ENCODE data around the gene TNFRSF4. TPM values are rescaled to one million over a fixed set of nuclear protein-coding genes. Genes with fewer than 3 reads are reported as not detected.

The TNFRSF4 gene
- total and polyA plus RNA-seq, 2 of the 13 experiments (the other 11 are each of a cell fraction or from before 2014, with no cell fraction given): not detected

DNA sequence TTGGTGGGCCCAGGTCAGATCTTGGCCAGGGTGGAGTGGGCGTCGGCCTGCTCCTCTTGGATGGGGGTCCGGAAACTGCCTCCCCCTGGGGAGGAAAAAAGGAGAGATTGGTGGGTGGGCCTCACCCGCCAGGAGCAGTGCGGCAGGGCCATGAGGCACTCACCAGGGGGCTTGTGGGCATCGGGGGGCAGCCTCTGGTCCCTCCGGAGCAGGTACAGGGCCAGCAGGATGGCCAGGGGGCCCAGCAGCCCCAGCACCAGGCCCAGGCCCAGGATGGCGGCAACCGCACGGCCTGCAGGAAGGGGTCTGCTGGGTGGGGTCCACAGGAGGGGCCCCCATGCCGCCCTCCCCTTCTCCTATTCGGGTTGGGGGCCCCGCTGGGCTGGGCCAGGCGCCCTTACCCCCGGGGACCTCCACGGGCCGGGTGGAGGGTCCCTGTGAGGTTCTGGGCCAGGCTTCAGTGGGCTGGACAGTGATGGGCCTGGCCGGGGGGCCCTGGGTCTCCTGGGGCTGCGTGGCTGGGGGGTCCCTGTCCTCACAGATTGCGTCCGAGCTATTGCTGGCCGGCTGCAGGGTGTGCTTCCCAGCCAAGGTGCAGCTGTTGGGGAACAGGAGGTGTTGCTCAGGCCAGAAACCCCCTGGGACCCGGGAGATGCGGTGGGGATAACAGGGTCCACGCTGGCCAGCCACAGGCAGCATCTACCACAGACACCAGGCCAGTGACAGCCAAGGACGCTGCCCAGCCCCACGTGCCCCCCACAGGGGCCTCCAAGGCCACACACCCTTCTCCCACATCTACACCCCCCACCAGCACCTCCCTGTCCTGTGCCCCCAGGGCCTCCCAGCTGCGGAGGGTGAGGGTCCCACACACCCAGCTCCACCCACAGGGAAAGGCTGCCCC lies 2.2 kb downstream of the TNFRSF4 start:
- POLR2A ChIA-PET: no interaction called here
- CTCF ChIA-PET (ENCODE audit: low intra/inter-chr PET ratio, low total read pairs): no interaction called here
- Histone ChIP-seq H3K9ac (ENCODE audit: insufficient read depth, low read depth, low read length) (no peak overlapping the region), H2AFZ (ENCODE audit: low read length) (no peak overlapping the region), H3K27me3 (ENCODE audit: control insufficient read depth in 1 of 2, insufficient read depth in 2 of 2, low read length in 2 of 2) (peaks cover 7 to 51% of the 10 kb centered on the region in 2 experiments; a peak in 3 of 5 replicates), H4K20me1 (ENCODE audit: insufficient read depth, low read length) (no peaks in the 10 kb centered on the region), H3K4me2 (ENCODE audit: low read depth, low read length) (no peak overlapping the region), H3K4me1 (ENCODE audit: insufficient read depth, low read length) (no peaks in the 10 kb centered on the region), H3K79me2 (ENCODE audit: insufficient read depth, low read length) (no peaks in the 10 kb centered on the region), H3K4me3 (replicated peaks in 1 of 3; ENCODE audit: insufficient read depth in 1 of 3, low read depth in 2 of 3, low read length in 3 of 3) (no peak overlapping the region), H3K9me3 (ENCODE audit: low read length) (no peaks in the 10 kb centered on the region), H3K27ac (ENCODE audit: extremely low read length, insufficient read depth, low read length) (no peak overlapping the region), H3K36me3 (replicated peaks in 1 of 2; ENCODE audit: control insufficient read depth in 1 of 2, insufficient read depth in 2 of 2, low read length in 2 of 2) (0 out of 5 replicates have a peak, but pooled peaks cover 0 to 5% of the 10 kb centered on the region in 2 experiments)
- no CpG with 5 or more reads among the region's 28 CpGs for WGBS (ENCODE audit: low lambda C conversion rate)
- FAIRE-seq (no peak), ATAC-seq (no peak), DNase-seq (ENCODE audit: low spot score) (no peak)
- TF ChIP-seq RBM22 (optimal IDR thresholded peaks at IDR 0.05; ENCODE audit: low read length) (no peak), SRSF1 (optimal IDR thresholded peaks at IDR 0.05; ENCODE audit: low read depth, low read length) (no peak), BORCS8-MEF2B (CRISPR knock-in tag; IDR thresholded peaks at IDR 0.05) (no peak), HCFC1 (IDR thresholded peaks at IDR 0.05; ENCODE audit: low read depth, low read length) (no peak), ZNF180 (CRISPR knock-in tag; IDR thresholded peaks at IDR 0.05; ENCODE audit: borderline replicate concordance, low read depth) (no peak), SCMH1 (CRISPR knock-in tag; IDR thresholded peaks at IDR 0.05; ENCODE audit: borderline replicate concordance) (no peak), SMARCE1 (IDR thresholded peaks at IDR 0.05; ENCODE audit: borderline replicate concordance) (no peak), SNRNP70 (IDR thresholded peaks at IDR 0.05; ENCODE audit: low read depth, low read length) (no peak), ZNF572 (CRISPR knock-in tag; IDR thresholded peaks at IDR 0.05) (no peak), KAT7 (CRISPR knock-in tag; IDR thresholded peaks at IDR 0.05; ENCODE audit: borderline replicate concordance) (no peak), ZBTB49 (CRISPR knock-in tag; IDR thresholded peaks at IDR 0.05; ENCODE audit: borderline replicate concordance) (no peak), YEATS2 (CRISPR knock-in tag; IDR thresholded peaks at IDR 0.05; ENCODE audit: borderline replicate concordance) (no peak), SOX5 (CRISPR knock-in tag; IDR thresholded peaks at IDR 0.05; ENCODE audit: borderline replicate concordance) (no peak), ZSCAN20 (CRISPR knock-in tag; IDR thresholded peaks at IDR 0.05; ENCODE audit: borderline replicate concordance) (no peak), FIP1L1 (IDR thresholded peaks at IDR 0.05; ENCODE audit: borderline replicate concordance, insufficient read depth, low read depth, low read length) (no peak), ZNF446 (CRISPR knock-in tag; IDR thresholded peaks at IDR 0.05) (no peak)
- TF ChIP-seq, protein P1, sequence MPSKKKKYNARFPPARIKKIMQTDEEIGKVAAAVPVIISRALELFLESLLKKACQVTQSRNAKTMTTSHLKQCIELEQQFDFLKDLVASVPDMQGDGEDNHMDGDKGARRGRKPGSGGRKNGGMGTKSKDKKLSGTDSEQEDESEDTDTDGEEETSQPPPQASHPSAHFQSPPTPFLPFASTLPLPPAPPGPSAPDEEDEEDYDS (CRISPR knock-in tag; IDR thresholded peaks at IDR 0.05): no peak
- TF ChIP-seq, protein P2, sequence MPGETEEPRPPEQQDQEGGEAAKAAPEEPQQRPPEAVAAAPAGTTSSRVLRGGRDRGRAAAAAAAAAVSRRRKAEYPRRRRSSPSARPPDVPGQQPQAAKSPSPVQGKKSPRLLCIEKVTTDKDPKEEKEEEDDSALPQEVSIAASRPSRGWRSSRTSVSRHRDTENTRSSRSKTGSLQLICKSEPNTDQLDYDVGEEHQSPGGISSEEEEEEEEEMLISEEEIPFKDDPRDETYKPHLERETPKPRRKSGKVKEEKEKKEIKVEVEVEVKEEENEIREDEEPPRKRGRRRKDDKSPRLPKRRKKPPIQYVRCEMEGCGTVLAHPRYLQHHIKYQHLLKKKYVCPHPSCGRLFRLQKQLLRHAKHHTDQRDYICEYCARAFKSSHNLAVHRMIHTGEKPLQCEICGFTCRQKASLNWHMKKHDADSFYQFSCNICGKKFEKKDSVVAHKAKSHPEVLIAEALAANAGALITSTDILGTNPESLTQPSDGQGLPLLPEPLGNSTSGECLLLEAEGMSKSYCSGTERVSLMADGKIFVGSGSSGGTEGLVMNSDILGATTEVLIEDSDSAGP (CRISPR knock-in tag; IDR thresholded peaks at IDR 0.05; ENCODE audit: borderline replicate concordance): no peak
- intact Hi-C loops (cut with micrococcal nuclease; ENCODE audit: unreplicated experiment) (no loop called here), in situ Hi-C loops (cut with HindIII; ENCODE audit: extremely low pct_ligation_motif_present, low pct_unique_long_range_greater_than_20kb) (no loop called here)
- no TSS peak for BruUV-seq (replicated peaks)
